ENCODE data around the gene ETV4.

ETV4 gene

GRCh38 chr17:43532581-43532980 lies 13.6 kb downstream of the ETV4 start:
- TF ChIP-seq CTCF (conservative IDR thresholded peaks at IDR 0.05; ENCODE audit: low read depth, low read length), result no peak
- H3K4me1 ChIP-seq (ENCODE audit: low read depth, poor library complexity, severe bottlenecking), result no peaks in the 10 kb centered on the region

GRCh38 chr17:43531955-43532354 lies 14.2 kb downstream of the ETV4 start:
- H3K9ac ChIP-seq, result no peak overlapping the region
- H2AFZ ChIP-seq (ENCODE audit: low read depth), result no peak overlapping the region
- H3K4me2 ChIP-seq, result no peak overlapping the region
- no peak overlapping the region for H3K27ac ChIP-seq
- no peaks in the 10 kb centered on the region for H3K4me1 ChIP-seq (ENCODE audit: low read depth, poor library complexity, severe bottlenecking)
- TF ChIP-seq CTCF (conservative IDR thresholded peaks at IDR 0.05; ENCODE audit: low read depth, low read length), result no peak
- no peaks in the 10 kb centered on the region for H3K79me2 ChIP-seq (ENCODE audit: insufficient read depth, low read depth)
- no peak overlapping the region for H3K4me3 ChIP-seq (IDR thresholded peaks at IDR 0.05; ENCODE audit: insufficient read depth, low read depth, low read length)
- H3K36me3 ChIP-seq (ENCODE audit: insufficient read depth), result no peaks in the 10 kb centered on the region
- H4K20me1 ChIP-seq (ENCODE audit: insufficient read depth), result no peaks in the 10 kb centered on the region
- no peaks in the 10 kb centered on the region for H3K27me3 ChIP-seq (ENCODE audit: insufficient read depth, low read depth)

More at GRCh38 chr17:43532581-43532980, 13.6 kb downstream of the ETV4 start:
- H3K4me3 ChIP-seq (IDR thresholded peaks at IDR 0.05; ENCODE audit: insufficient read depth, low read depth, low read length), result no peak overlapping the region
- no peak overlapping the region for H3K4me2 ChIP-seq
- no peak overlapping the region for H2AFZ ChIP-seq (ENCODE audit: low read depth)
- no peaks in the 10 kb centered on the region for H3K79me2 ChIP-seq (ENCODE audit: insufficient read depth, low read depth)
- no peaks in the 10 kb centered on the region for H3K27me3 ChIP-seq (ENCODE audit: insufficient read depth, low read depth)
- H3K27ac ChIP-seq, result no peak overlapping the region
- no peaks in the 10 kb centered on the region for H3K36me3 ChIP-seq (ENCODE audit: insufficient read depth)
- H4K20me1 ChIP-seq (ENCODE audit: insufficient read depth), result no peaks in the 10 kb centered on the region
- H3K9ac ChIP-seq, result no peak overlapping the region

GRCh38 chr17:43531082-43531378 lies 15.1 kb downstream of the ETV4 start:
- Histone ChIP-seq H3K27me3 (ENCODE audit: insufficient read depth, low read depth) (no peaks in the 10 kb centered on the region), H2AFZ (ENCODE audit: low read depth) (no peak overlapping the region), H4K20me1 (ENCODE audit: insufficient read depth) (no peaks in the 10 kb centered on the region), H3K27ac (no peak overlapping the region), H3K4me2 (no peak overlapping the region), H3K4me3 (IDR thresholded peaks at IDR 0.05; ENCODE audit: insufficient read depth, low read depth, low read length) (no peak overlapping the region), H3K79me2 (ENCODE audit: insufficient read depth, low read depth) (no peaks in the 10 kb centered on the region), H3K36me3 (ENCODE audit: insufficient read depth) (no peaks in the 10 kb centered on the region), H3K9ac (no peak overlapping the region), H3K4me1 (ENCODE audit: low read depth, poor library complexity, severe bottlenecking) (no peaks in the 10 kb centered on the region)
- no peak for TF ChIP-seq CTCF (conservative IDR thresholded peaks at IDR 0.05; ENCODE audit: low read depth, low read length)

- Histone ChIP-seq H3K36me3 (ENCODE audit: insufficient read depth) (no peaks in the 10 kb centered on the region), H3K4me1 (ENCODE audit: low read depth, poor library complexity, severe bottlenecking) (no peaks in the 10 kb centered on the region), H2AFZ (ENCODE audit: low read depth) (no peak overlapping the region), H3K27me3 (ENCODE audit: insufficient read depth, low read depth) (no peaks in the 10 kb centered on the region), H3K9ac (no peak overlapping the region), H3K27ac (no peak overlapping the region), H3K4me2 (no peak overlapping the region), H3K4me3 (IDR thresholded peaks at IDR 0.05; ENCODE audit: insufficient read depth, low read depth, low read length) (no peak overlapping the region), H4K20me1 (ENCODE audit: insufficient read depth) (no peaks in the 10 kb centered on the region), H3K79me2 (ENCODE audit: insufficient read depth, low read depth) (no peaks in the 10 kb centered on the region)
- TF ChIP-seq CTCF (conservative IDR thresholded peaks at IDR 0.05; ENCODE audit: low read depth, low read length), result no peak
Measured at GRCh38 chr17:43530288-43531081, 15.7 kb downstream of the ETV4 start.

Measured in KMS-11 (cell line).